ENCODE data around the gene ZNF253.
"Not testable (repeated sequence)": the region's sequence is repeated elsewhere in the genome, so short reads cannot be mapped to it uniquely, and the experiment has no call there.

ZNF253 gene

DNA sequence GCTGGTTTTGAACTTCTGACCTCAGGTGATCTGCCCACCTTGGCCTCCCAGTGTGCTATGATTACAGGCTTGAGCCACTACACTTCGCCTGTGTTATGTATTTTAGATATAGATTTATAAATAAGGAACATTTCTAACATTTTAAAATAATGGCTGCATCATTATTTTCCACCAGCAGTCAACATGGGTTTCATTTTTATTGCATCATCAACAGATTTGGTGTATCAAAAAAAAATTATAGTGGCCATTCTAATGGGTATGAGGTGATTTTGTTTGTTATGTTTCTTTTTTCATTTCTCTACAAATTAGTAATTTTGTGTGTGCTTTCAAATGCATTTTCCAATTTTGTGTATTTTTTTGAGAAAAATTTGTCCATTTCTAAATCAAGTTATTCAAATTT, 18.9 kb downstream of the ZNF253 start:
- ChIA-PET POLR2A (no interaction called here), CTCF (no interaction called here)
- DNase-seq (ENCODE audit: extremely low spot score) = no peak
- TF ChIP-seq ELF4 (IDR thresholded peaks at IDR 0.05) (no peak), LEF1 (IDR thresholded peaks at IDR 0.05; ENCODE audit: borderline replicate concordance) (no peak), L3MBTL2 (conservative IDR thresholded peaks at IDR 0.05) (no peak)
- TF ChIP-seq, protein P1, sequence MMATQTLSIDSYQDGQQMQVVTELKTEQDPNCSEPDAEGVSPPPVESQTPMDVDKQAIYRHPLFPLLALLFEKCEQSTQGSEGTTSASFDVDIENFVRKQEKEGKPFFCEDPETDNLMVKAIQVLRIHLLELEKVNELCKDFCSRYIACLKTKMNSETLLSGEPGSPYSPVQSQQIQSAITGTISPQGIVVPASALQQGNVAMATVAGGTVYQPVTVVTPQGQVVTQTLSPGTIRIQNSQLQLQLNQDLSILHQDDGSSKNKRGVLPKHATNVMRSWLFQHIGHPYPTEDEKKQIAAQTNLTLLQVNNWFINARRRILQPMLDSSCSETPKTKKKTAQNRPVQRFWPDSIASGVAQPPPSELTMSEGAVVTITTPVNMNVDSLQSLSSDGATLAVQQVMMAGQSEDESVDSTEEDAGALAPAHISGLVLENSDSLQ (IDR thresholded peaks at IDR 0.05) = no peak

DNA sequence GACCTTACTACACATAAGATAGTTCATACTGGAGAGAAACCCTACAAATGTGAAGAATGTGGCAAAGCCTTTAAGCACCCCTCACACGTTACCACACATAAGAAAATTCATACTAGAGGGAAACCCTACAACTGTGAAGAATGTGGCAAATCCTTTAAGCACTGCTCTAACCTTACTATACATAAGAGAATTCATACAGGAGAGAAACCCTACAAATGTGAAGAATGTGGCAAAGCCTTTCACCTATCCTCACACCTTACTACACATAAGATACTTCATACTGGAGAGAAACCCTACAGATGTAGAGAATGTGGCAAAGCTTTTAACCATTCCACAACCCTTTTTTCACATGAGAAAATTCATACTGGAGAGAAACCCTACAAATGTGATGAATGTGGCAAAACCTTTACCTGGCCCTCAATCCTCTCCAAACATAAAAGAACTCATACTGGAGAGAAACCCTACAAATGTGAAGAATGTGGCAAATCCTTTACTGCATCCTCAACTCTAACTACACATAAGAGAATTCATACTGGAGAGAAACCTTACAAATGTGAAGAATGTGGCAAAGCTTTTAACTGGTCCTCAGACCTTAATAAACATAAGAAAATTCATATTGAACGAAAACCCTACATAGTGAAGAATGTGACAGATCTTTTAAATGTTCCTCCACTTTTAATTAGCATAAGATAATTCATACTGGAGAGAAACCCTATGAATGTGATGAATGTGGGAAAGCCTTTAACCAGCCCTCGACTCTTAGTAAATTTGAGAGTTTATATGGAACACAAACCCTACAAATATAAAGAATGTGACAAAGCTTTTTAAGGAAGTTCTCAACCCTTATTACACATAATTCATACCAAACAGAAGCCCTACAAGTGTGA, 26.6 kb downstream of the ZNF253 start:
- POLR2A ChIA-PET; DNase-seq (ENCODE audit: extremely low spot score); CTCF ChIA-PET: not testable (repeated sequence)

DNA sequence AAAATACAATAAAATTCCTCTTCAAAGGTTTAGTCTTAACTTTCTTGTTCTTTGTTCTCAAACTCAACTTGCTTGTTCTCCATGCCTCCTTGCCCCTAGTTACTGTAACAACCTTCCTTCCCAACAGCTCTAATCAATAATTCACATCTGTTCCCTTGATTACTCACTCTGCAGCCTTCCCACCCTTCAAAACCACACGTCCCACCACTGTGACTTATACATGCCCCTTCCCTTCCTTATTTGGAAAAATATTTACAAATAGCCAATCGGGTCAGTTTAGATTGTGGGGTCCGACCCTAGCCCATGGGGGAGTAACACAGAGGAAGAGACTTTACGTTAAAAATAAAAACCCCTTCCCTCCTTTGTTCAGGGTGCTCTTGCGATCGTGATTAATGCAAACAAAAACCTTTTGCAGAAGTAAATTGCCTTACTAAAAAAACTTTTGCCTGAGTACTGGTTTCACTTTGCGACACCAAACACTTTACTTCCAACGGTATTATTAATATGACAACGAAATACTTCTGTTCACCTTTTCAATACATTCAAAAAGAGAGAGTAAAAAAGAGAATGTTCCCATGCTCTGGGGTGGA, 34.6 kb downstream of the ZNF253 start:
- DNase-seq (ENCODE audit: extremely low spot score) = no peak
- POLR2A ChIA-PET = no interaction called here
- CTCF ChIA-PET = no interaction called here
- TF ChIP-seq, protein P1 (IDR thresholded peaks at IDR 0.05) = no peak
- TF ChIP-seq BHLHE40 (IDR thresholded peaks at IDR 0.05; ENCODE audit: borderline replicate concordance) = no peak
- TF ChIP-seq LEF1 (IDR thresholded peaks at IDR 0.05; ENCODE audit: borderline replicate concordance) = no peak
- TF ChIP-seq ZNF384 (IDR thresholded peaks at IDR 0.05) = no peak

DNA sequence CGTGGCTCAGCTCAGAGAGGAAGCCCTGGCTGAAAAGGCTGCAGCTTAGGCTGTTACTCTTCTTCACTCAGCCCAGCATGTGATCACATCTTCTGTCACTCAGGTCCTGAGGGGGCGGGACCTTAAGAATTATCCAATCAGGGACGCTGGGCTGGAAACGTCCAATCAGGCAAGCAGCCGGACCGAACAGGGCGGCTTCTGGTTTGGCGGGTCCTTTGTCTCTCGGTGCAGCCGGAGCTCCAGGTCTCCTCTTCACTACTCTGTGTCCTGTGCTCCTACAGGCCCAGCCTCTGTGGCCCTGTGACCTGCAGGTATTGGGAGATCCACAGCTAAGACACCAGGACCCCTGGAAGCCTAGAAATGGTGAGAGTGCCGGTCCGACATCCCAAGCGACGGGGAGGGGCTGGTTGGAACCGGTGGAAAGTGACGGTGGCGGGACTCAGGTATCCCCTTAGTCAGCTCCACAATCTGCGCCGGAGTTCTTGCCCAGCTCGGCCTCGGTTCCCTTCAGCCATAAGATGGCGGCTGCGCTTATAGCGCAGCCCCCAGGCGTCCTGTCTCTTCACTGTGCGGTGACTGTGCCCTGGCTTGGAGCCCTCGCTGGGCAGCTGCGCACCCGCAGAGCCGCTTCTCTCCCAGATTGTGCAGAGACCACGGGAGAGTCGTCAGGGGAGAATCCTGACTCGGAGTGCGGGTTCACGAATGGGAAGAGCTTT, 35.2 kb downstream of the ZNF253 start, which contains the start of gene ZNF93:
ZNF93 (plus strand) TSS at position 218 of the 716 bp plus-strand sequence; CDS start at position 361, 143 bp downstream.
- no peak for TF ChIP-seq HDGF (IDR thresholded peaks at IDR 0.05; ENCODE audit: borderline replicate concordance)
- no peak for DNase-seq (ENCODE audit: extremely low spot score)
- ChIA-PET POLR2A (no interaction called here), CTCF (no interaction called here)

DNA sequence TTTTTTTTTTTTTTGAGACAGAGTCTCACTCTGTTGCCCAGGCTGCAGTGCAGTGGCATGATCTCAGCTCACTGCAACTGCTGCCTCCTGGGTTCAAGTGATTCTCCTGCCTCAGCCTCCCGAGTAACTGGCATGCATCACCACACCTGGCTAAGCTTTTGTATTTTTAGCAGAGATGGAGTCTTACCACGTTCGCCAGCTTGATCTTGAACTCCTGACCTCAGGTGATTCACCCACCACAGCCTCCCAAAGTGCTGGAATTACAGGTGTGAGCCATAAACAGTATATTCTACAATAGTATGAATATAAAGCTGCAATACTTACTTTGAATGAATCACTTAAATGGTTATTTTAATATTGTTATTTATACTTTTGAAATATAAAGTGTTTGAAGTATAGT, 41.9 kb downstream of the ZNF253 start:
- DNase-seq (ENCODE audit: extremely low spot score); POLR2A ChIA-PET; CTCF ChIA-PET: not testable (repeated sequence)

DNA sequence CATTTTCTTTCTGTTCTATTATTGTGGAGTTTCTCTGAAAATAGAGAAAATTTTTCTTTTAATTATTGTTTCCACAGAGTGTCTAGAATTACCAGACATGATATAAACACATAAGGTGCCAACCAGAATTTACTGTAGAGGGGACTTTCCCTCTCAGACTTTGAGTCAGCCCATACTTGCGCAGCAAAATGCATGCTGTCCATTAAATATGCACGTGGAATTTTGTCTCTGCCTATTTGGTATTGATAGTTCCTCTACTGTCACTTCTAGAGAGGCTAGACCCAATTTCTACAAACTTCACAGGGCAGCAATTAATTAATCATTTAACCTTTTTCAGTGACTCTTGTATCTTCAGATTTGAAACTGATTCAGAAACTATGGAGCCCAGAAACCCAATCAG, 44.0 kb downstream of the ZNF253 start:
- ChIA-PET CTCF (no interaction called here), POLR2A (no interaction called here)
- DNase-seq (ENCODE audit: extremely low spot score) = no peak
- no peak for TF ChIP-seq TARDBP (IDR thresholded peaks at IDR 0.05)
- no peak for TF ChIP-seq ARNT (IDR thresholded peaks at IDR 0.05)
- no peak for TF ChIP-seq ELF4 (IDR thresholded peaks at IDR 0.05)
- TF ChIP-seq L3MBTL2 (conservative IDR thresholded peaks at IDR 0.05) = no peak
- no peak for TF ChIP-seq SUZ12 (IDR thresholded peaks at IDR 0.05)
- no peak for TF ChIP-seq ZNF384 (IDR thresholded peaks at IDR 0.05)
- no peak for TF ChIP-seq SP1 (IDR thresholded peaks at IDR 0.05)
- TF ChIP-seq FOXA1 (IDR thresholded peaks at IDR 0.05) = no peak
- TF ChIP-seq HDGF (IDR thresholded peaks at IDR 0.05; ENCODE audit: borderline replicate concordance) = no peak
- TF ChIP-seq FOXK2 (IDR thresholded peaks at IDR 0.05) = no peak
- TF ChIP-seq FOXM1 (IDR thresholded peaks at IDR 0.05; ENCODE audit: borderline replicate concordance) = no peak
- TF ChIP-seq BHLHE40 (IDR thresholded peaks at IDR 0.05; ENCODE audit: borderline replicate concordance) = no peak
- TF ChIP-seq, protein P1 (IDR thresholded peaks at IDR 0.05) = no peak
- TF ChIP-seq LEF1 (IDR thresholded peaks at IDR 0.05; ENCODE audit: borderline replicate concordance) = no peak
- TF ChIP-seq CTBP1 (IDR thresholded peaks at IDR 0.05; ENCODE audit: borderline replicate concordance) = no peak
- TF ChIP-seq NFRKB (IDR thresholded peaks at IDR 0.05) = no peak

DNA sequence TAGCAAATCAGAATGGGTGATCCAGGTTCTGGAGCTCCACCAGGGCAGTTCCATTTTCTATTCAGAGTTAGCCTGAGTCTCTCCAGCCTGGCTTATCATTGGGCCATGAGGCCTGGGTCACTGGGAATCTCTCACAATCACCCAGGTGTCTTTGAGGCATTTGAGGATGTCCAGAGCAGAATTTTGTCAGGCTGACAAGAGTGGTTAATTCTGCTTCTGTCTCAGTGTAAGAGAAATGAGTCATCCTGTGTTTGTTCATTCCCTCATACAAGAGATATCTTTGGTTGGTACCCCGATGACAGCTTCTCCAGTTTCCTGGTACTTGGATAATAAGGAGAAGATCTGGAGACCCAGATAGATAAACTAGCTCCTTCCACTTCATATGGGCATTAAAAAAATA, 45.5 kb downstream of the ZNF253 start:
- CTCF ChIA-PET = no interaction called here
- POLR2A ChIA-PET = no interaction called here
- TF ChIP-seq CTBP1 (IDR thresholded peaks at IDR 0.05; ENCODE audit: borderline replicate concordance) = no peak

More for the DNA sequence above, 45.5 kb downstream of the ZNF253 start:
- no peak for DNase-seq (ENCODE audit: extremely low spot score)
